A549 (cell line): ENCODE measurements around the gene GABRA5. TPM values are rescaled to one million over a fixed set of nuclear protein-coding genes. Genes with fewer than 3 reads are reported as not detected.

Source experiments
- ATAC-seq, 2 experiments: fragments of 200-7000 bp in 1 of 2; fragments of >200 bp in 1 of 2; cut with Nextera tagmentation in 1 of 2; cut with Tn5 transposase in 1 of 2; 3 replicates each; pipeline versions ENCODE4 v1.8.0 to v1.9.1; 2018 to 2020; ENCODE audit warnings: mild to moderate bottlenecking in 1 of 2, moderate library complexity in 1 of 2
- CTCF ChIA-PET: fragments of 300-600 bp; sonication (Branson Sonifier 250); formaldehyde crosslinking; extraction: SDS; loops from one replicate; lab custom pipeline; 2021; ENCODE audit warnings: antibody characterized with exemption, inconsistent platforms; lab: Yijun Ruan, JAX
- POLR2A ChIA-PET: fragments of 350-600 bp; formaldehyde crosslinking; extraction: SDS; loops from one replicate; lab custom pipeline; 2021; ENCODE audit warnings: antibody characterized with exemption, inconsistent platforms; lab: Yijun Ruan, JAX
- DNase-seq, 2 experiments: peaks; one replicate each; pipeline versions ENCODE4 v3.0.0 to v3.0.0-alpha.2; 2011 to 2016; ENCODE audit warnings: low read depth in 1 of 2, low spot score in 1 of 2
- FAIRE-seq: peaks from 2 replicates; lab custom pipeline; 2011; peaks lifted over from hg19 to GRCh38; lab: Jason Lieb, UNC
- H3K27ac ChIP-seq, 2 experiments: fragments of >200 bp; sonication (Bioruptor Twin); formaldehyde crosslinking; 3 replicates each; pipeline ENCODE4 v1.5.1; 2016 to 2017
- H3K4me1 ChIP-seq: fragments of >200 bp; sonication (Bioruptor Twin); formaldehyde crosslinking; 3 replicates; pipeline ENCODE4 v1.6.1; 2016
- H3K4me2 ChIP-seq: fragments of >200 bp; sonication (Bioruptor Twin); formaldehyde crosslinking; 3 replicates; pipeline ENCODE4 v1.6.1; 2016
- H3K4me3 ChIP-seq: fragments of >200 bp; sonication (Bioruptor Twin); formaldehyde crosslinking; 3 replicates; pipeline ENCODE4 v1.5.1; 2016
- H3K9me3 ChIP-seq: fragments of >200 bp; sonication (Bioruptor Twin); formaldehyde crosslinking; 3 replicates; pipeline ENCODE4 v1.6.1; 2016
- BHLHE40 ChIP-seq: IDR thresholded peaks from 2 replicates; pipeline ENCODE4 v1.6.1; 2012; ENCODE audit warnings: low read depth, low read length, inconsistent platforms
- CBX2 ChIP-seq: fragments of 200-600 bp; sonication (generic); IDR thresholded peaks from 2 replicates; pipeline ENCODE4 v1.6.1; 2016; ENCODE audit warnings: low read depth, mild to moderate bottlenecking, borderline replicate concordance
- CHD2 ChIP-seq: fragments of 150-350 bp; IDR thresholded peaks from 2 replicates; pipeline ENCODE4 v1.6.1; 2014; ENCODE audit warnings: low read length; ENCODE audit not compliant: partially characterized antibody
- EHF ChIP-seq: fragments of 250-450 bp; sonication (Bioruptor Pico); IDR thresholded peaks from 2 replicates; pipeline ENCODE4 v1.5.0; 2020; ENCODE audit warnings: mild to moderate bottlenecking
- EHMT2 ChIP-seq: fragments of 200-600 bp; sonication (generic); IDR thresholded peaks from 2 replicates; pipeline ENCODE4 v1.6.1; 2016; ENCODE audit warnings: antibody characterized with exemption, low read depth, mild to moderate bottlenecking, moderate library complexity
- EP300 ChIP-seq, 2 experiments: fragments of >200 bp; sonication (Bioruptor Twin); formaldehyde crosslinking; IDR thresholded peaks; 2 replicates in 1 of 2; 3 replicates in 1 of 2; pipeline ENCODE4 v1.6.1; 2016 to 2017
- ESRRA ChIP-seq: fragments of 150-350 bp; IDR thresholded peaks from 2 replicates; pipeline ENCODE4 v1.6.1; 2014; ENCODE audit warnings: mild to moderate bottlenecking, low read length, borderline replicate concordance
- FOSB ChIP-seq: fragments of 250-450 bp; sonication (Bioruptor Pico); IDR thresholded peaks from 2 replicates; pipeline ENCODE4 v1.5.0; 2020; ENCODE audit warnings: mild to moderate bottlenecking, moderate library complexity
- FOXS1 ChIP-seq: fragments of 250-450 bp; sonication (Bioruptor Pico); IDR thresholded peaks from 2 replicates; pipeline ENCODE4 v1.5.0; 2020; ENCODE audit warnings: mild to moderate bottlenecking, moderate library complexity
- GATA3 ChIP-seq: IDR thresholded peaks from 2 replicates; pipeline ENCODE4 v1.6.1; 2012; ENCODE audit warnings: borderline replicate concordance
- HEYL ChIP-seq: fragments of 250-450 bp; sonication (Bioruptor Pico); IDR thresholded peaks from 2 replicates; pipeline ENCODE4 v1.8.0; 2021; ENCODE audit warnings: mild to moderate bottlenecking, moderate library complexity
- HOXB13 ChIP-seq: fragments of 250-450 bp; sonication (Bioruptor Pico); IDR thresholded peaks from 2 replicates; pipeline ENCODE4 v1.5.0; 2020; ENCODE audit warnings: low read depth, mild to moderate bottlenecking, moderate library complexity
- HOXB5 ChIP-seq: fragments of 250-450 bp; sonication (Bioruptor Pico); IDR thresholded peaks from 2 replicates; pipeline ENCODE4 v1.5.0; 2020; ENCODE audit warnings: mild to moderate bottlenecking, moderate library complexity
- JUN ChIP-seq, 2 experiments: fragments of >200 bp; sonication (Bioruptor Twin); formaldehyde crosslinking; IDR thresholded peaks; 2 replicates in 1 of 2; 3 replicates in 1 of 2; pipeline ENCODE4 v1.6.1; 2016 to 2017
- NFE2L2 ChIP-seq: fragments of 150-350 bp; conservative IDR thresholded peaks from 2 replicates; pipeline ENCODE4 v1.6.1; 2014; ENCODE audit warnings: low read length
- NR3C1 ChIP-seq: fragments of >200 bp; sonication (Bioruptor Twin); formaldehyde crosslinking; IDR thresholded peaks from 3 replicates; pipeline ENCODE4 v1.6.1; 2017
- PHF8 ChIP-seq: fragments of 200-600 bp; sonication (generic); IDR thresholded peaks from 2 replicates; pipeline ENCODE4 v1.6.1; 2016; ENCODE audit warnings: low read depth, mild to moderate bottlenecking, antibody characterized with exemption, moderate library complexity, borderline replicate concordance
- POLR2A ChIP-seq: IDR thresholded peaks from 2 replicates; pipeline ENCODE4 v1.6.1; 2012; ENCODE audit warnings: mild to moderate bottlenecking, low read length
- RAD21 ChIP-seq, 2 experiments: fragments of >200 bp in 1 of 2; sonication (Bioruptor Twin) in 1 of 2; formaldehyde crosslinking in 1 of 2; IDR thresholded peaks in 1 of 2; conservative IDR thresholded peaks in 1 of 2; 2 replicates in 1 of 2; 3 replicates in 1 of 2; pipeline ENCODE4 v1.6.1; 2012 to 2018; ENCODE audit warnings: inconsistent platforms in 1 of 2
- RFX5 ChIP-seq: fragments of 450-650 bp; IDR thresholded peaks from 2 replicates; pipeline ENCODE4 v1.7.1; 2014; ENCODE audit warnings: antibody characterized with exemption, mild to moderate bottlenecking, moderate library complexity
- RNF2 ChIP-seq: fragments of 200-600 bp; sonication (generic); IDR thresholded peaks from 2 replicates; pipeline ENCODE4 v1.6.1; 2016; ENCODE audit warnings: low read depth, mild to moderate bottlenecking, antibody characterized with exemption, moderate library complexity, borderline replicate concordance
- ZC3H11A ChIP-seq: fragments of 450-650 bp; IDR thresholded peaks from 2 replicates; pipeline ENCODE4 v1.6.1; 2014; ENCODE audit warnings: antibody characterized with exemption, mild to moderate bottlenecking
- ZFP36 ChIP-seq: fragments of 450-650 bp; IDR thresholded peaks from 2 replicates; pipeline ENCODE4 v1.6.1; 2014; ENCODE audit warnings: borderline replicate concordance; ENCODE audit not compliant: partially characterized antibody
- WGBS: methylation state at CpG from one replicate; pipeline ENCODE4 v1.1.6; 2017; ENCODE audit errors: missing lambda C conversion rate; 5-methylcytosine and 5-hydroxymethylcytosine counted together
- polyA plus RNA-seq, 4 experiments: library from polyadenylated mRNA; depleted of rRNA in 3 of 4; stranded (reverse); fragments of >200 nt; fragmentation: RNase III in 1 of 4; extraction: RNeasy Plus Mini Kit Qiagen cat#74134 plus additional on column Dnase treatment in 1 of 4; gene quantifications; 2 replicates in 3 of 4; 3 replicates in 1 of 4; pipeline ENCODE4 v1.2.3, GENCODE V29; 2011 to 2017
- TF ChIP-seq, protein P1 (sequence below): fragments of >200 bp; sonication (Bioruptor Twin); formaldehyde crosslinking; IDR thresholded peaks from 3 replicates; pipeline ENCODE4 v1.6.1; 2016
- TF ChIP-seq, protein P2 (sequence below): IDR thresholded peaks from 2 replicates; pipeline ENCODE4 v1.6.1; 2012
- TF ChIP-seq, protein P3 (sequence below): fragments of 250-450 bp; sonication (Bioruptor Pico); IDR thresholded peaks from 2 replicates; pipeline ENCODE4 v1.5.0; 2021; ENCODE audit warnings: mild to moderate bottlenecking, moderate library complexity, borderline replicate concordance
- TF ChIP-seq, protein P4 (sequence below): fragments of 450-650 bp; IDR thresholded peaks from 2 replicates; pipeline ENCODE4 v1.6.1; 2014; ENCODE audit warnings: antibody characterized with exemption

The GABRA5 gene
- polyA plus RNA-seq, 2 of the 4 experiments (the other 2 are of a cell fraction), result 89.1 to 91.7 TPM

DNA sequence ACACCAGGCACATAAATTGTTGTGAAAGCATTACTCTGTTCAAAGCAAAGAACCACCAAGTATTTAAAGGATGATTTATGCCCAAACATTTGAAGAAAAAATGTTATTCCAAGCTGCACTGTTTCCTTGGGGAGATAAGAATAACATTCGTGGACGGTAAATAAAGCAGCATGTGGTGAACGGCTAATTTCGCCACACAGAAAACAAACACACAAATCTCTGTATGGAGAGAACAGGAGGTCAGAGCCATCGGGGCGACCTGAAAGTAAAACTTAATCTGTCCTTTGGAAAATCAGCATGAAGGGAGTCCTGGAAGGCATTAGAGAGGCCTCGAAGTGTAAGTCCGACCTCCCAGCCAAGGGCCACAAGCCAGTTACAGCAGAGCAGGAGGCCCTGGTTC lies 77.0 kb downstream of the GABRA5 start:
- POLR2A ChIA-PET, result no interaction called here
- no peaks in the 10 kb centered on the region for H3K4me1 ChIP-seq
- WGBS, result 58% methylated on average over 8 of the region's 8 CpGs
- TF ChIP-seq, protein P1, sequence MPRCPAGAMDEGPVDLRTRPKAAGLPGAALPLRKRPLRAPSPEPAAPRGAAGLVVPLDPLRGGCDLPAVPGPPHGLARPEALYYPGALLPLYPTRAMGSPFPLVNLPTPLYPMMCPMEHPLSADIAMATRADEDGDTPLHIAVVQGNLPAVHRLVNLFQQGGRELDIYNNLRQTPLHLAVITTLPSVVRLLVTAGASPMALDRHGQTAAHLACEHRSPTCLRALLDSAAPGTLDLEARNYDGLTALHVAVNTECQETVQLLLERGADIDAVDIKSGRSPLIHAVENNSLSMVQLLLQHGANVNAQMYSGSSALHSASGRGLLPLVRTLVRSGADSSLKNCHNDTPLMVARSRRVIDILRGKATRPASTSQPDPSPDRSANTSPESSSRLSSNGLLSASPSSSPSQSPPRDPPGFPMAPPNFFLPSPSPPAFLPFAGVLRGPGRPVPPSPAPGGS, result no peak
- TF ChIP-seq ZC3H11A (no peak), CBX2 (no peak), EHMT2 (no peak), HOXB13 (CRISPR knock-in tag) (no peak), POLR2A (no peak)
- TF ChIP-seq, protein P2, sequence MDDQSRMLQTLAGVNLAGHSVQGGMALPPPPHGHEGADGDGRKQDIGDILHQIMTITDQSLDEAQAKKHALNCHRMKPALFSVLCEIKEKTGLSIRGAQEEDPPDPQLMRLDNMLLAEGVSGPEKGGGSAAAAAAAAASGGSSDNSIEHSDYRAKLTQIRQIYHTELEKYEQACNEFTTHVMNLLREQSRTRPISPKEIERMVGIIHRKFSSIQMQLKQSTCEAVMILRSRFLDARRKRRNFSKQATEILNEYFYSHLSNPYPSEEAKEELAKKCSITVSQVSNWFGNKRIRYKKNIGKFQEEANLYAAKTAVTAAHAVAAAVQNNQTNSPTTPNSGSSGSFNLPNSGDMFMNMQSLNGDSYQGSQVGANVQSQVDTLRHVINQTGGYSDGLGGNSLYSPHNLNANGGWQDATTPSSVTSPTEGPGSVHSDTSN, result no peak
- H3K9me3 ChIP-seq, result no peaks in the 10 kb centered on the region
- no peak overlapping the region for H3K4me2 ChIP-seq
- no peak overlapping the region for H3K4me3 ChIP-seq
- DNase-seq (no peak), ATAC-seq (no peak), FAIRE-seq (no peak)
- no peak overlapping the region for H3K27ac ChIP-seq
- CTCF ChIA-PET, result no interaction called here

DNA sequence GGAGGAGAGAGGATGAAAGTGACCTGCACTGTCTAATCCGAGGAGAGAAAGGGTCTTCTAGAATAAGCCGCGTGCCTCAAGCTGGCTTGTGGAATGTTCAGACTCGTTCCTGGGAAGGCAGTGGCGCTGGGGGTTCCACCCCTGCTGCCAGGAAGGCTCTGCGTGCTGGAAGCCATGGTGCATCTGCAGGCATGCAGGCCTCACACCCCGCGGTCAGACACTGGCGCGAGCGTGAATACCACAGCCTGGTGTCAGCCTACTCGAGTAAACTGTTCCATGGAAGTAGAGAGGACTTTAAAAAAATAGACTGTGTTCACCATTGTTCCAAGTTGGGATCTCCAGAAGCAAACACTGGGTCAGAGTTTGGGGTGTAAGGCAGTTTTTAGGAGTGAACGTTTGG lies 78.2 kb downstream of the GABRA5 start:
- Histone ChIP-seq H3K27ac (no peak overlapping the region), H3K4me1 (no peaks in the 10 kb centered on the region), H3K9me3 (no peaks in the 10 kb centered on the region), H3K4me3 (no peak overlapping the region), H3K4me2 (no peak overlapping the region)
- POLR2A ChIA-PET, result no interaction called here
- 69% methylated on average over 12 of the region's 13 CpGs for WGBS
- ATAC-seq (no peak), FAIRE-seq (no peak), DNase-seq (no peak)
- TF ChIP-seq RAD21 (conservative IDR thresholded peaks at IDR 0.05 in 1 of 2, IDR thresholded peaks at IDR 0.05 in 1 of 2) (no peak), HOXB13 (CRISPR knock-in tag) (no peak), PHF8 (no peak), EHF (CRISPR knock-in tag) (no peak), RFX5 (no peak), CHD2 (no peak)
- TF ChIP-seq, protein P3, sequence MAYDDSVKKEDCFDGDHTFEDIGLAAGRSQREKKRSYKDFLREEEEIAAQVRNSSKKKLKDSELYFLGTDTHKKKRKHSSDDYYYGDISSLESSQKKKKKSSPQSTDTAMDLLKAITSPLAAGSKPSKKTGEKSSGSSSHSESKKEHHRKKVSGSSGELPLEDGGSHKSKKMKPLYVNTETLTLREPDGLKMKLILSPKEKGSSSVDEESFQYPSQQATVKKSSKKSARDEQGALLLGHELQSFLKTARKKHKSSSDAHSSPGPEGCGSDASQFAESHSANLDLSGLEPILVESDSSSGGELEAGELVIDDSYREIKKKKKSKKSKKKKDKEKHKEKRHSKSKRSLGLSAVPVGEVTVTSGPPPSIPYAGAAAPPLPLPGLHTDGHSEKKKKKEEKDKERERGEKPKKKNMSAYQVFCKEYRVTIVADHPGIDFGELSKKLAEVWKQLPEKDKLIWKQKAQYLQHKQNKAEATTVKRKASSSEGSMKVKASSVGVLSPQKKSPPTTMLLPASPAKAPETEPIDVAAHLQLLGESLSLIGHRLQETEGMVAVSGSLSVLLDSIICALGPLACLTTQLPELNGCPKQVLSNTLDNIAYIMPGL (CRISPR knock-in tag), result no peak
- TF ChIP-seq, protein P1, result no peak
- CTCF ChIA-PET, result no interaction called here

DNA sequence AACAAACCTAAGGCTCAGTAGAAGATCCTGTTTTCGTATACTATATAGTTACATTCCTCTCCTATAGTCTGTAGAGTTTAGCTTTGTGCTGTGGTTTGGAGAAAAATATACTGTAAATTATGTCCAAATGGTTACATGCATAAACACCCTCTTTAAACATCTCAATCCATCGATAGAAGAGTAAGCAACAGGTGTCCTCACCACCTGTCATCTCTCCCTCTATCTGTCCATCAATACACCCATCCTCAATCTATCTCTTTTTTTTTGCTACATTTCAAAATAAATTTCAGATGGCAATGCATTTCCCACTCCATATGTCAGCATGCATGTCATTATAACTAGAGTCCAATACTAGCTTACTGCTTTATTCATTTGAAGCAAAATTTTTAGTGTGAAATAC lies 83.1 kb downstream of the GABRA5 start:
- POLR2A ChIA-PET, result no interaction called here
- no peaks in the 10 kb centered on the region for H3K4me1 ChIP-seq
- ATAC-seq (no peak), FAIRE-seq (no peak), DNase-seq (no peak)
- no peak for TF ChIP-seq NFE2L2
- no peak for TF ChIP-seq HEYL (CRISPR knock-in tag)
- TF ChIP-seq EP300 (IDR thresholded peaks at IDR 0.05), result no peak
- TF ChIP-seq JUN (IDR thresholded peaks at IDR 0.05), result no peak
- no peak for TF ChIP-seq BHLHE40
- no peak for TF ChIP-seq ESRRA
- no peak for TF ChIP-seq EHMT2
- no peak for TF ChIP-seq ZFP36
- TF ChIP-seq GATA3, result no peak
- no peak for TF ChIP-seq RAD21 (conservative IDR thresholded peaks at IDR 0.05 in 1 of 2, IDR thresholded peaks at IDR 0.05 in 1 of 2)
- no peak for TF ChIP-seq HOXB5 (CRISPR knock-in tag)
- no peak for TF ChIP-seq FOSB (CRISPR knock-in tag)
- no peak for TF ChIP-seq RNF2
- TF ChIP-seq, protein P4, sequence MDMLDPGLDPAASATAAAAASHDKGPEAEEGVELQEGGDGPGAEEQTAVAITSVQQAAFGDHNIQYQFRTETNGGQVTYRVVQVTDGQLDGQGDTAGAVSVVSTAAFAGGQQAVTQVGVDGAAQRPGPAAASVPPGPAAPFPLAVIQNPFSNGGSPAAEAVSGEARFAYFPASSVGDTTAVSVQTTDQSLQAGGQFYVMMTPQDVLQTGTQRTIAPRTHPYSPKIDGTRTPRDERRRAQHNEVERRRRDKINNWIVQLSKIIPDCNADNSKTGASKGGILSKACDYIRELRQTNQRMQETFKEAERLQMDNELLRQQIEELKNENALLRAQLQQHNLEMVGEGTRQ, result no peak
- TF ChIP-seq NR3C1, result no peak
- no peak for TF ChIP-seq FOXS1 (CRISPR knock-in tag)
- no peak overlapping the region for H3K4me2 ChIP-seq
- no peak overlapping the region for H3K4me3 ChIP-seq
- 51% methylated on average over 2 of the region's 2 CpGs for WGBS
- no peak overlapping the region for H3K27ac ChIP-seq
- CTCF ChIA-PET, result no interaction called here
- peaks cover 4% of the 10 kb centered on the region; the same call in 1 of the 3 replicates for H3K9me3 ChIP-seq
